Common myeloid progenitor, CD34-positive (primary cell): Measurements from ENCODE around the gene NFIB.
A peak's percentile ranks its signal among the peaks of the same experiment; 100 is the strongest.

Experiments
- CTCF ChIA-PET: fragments of 350-600 bp; sonication (Branson Sonifier 250); formaldehyde crosslinking; loops from one replicate; lab custom pipeline; 2021; ENCODE audit warnings: antibody characterized with exemption; lab: Charles Lee
- POLR2A ChIA-PET: fragments of 350-600 bp; sonication (Branson Sonifier 250); formaldehyde crosslinking; loops from one replicate; lab custom pipeline; 2021; ENCODE audit warnings: antibody characterized with exemption; lab: Charles Lee
- DNase-seq, 3 donors: peaks; one replicate each; pipeline versions ENCODE4 v3.0.0 to v3.0.0-alpha.2; 2013
- H3K27ac ChIP-seq, 2 experiments: 1 replicate in 1 of 2; 2 replicates in 1 of 2; pipeline ENCODE4 v1.7.0; 2013; ENCODE audit warnings: inconsistent platforms in 2 of 2, low read length in 2 of 2, mild to moderate bottlenecking in 2 of 2, low read depth in 1 of 2, moderate library complexity in 1 of 2; ENCODE audit not compliant: severe bottlenecking in 2 of 2, insufficient read depth in 1 of 2, poor library complexity in 1 of 2
- H3K27me3 ChIP-seq, 5 experiments: replicated peaks in 2 of 5; 1 replicate in 3 of 5; 2 replicates in 2 of 5; pipeline versions ENCODE4 v1.6.1 to v1.7.0; 2013; ENCODE audit warnings: low read length in 4 of 5, mild to moderate bottlenecking in 2 of 5, moderate library complexity in 2 of 5, inconsistent platforms in 1 of 5; ENCODE audit not compliant: insufficient read depth in 5 of 5, control insufficient read depth in 4 of 5
- H3K36me3 ChIP-seq, 4 experiments: 1 replicate in 2 of 4; 2 replicates in 2 of 4; pipeline versions ENCODE4 v1.6.1 to v1.7.0; 2013; ENCODE audit warnings: low read length in 3 of 4, control low read depth in 1 of 4, mild to moderate bottlenecking in 1 of 4; ENCODE audit not compliant: control insufficient read depth in 4 of 4, insufficient read depth in 4 of 4
- H3K4me1 ChIP-seq, 4 experiments: 1 replicate in 3 of 4; 2 replicates in 1 of 4; pipeline versions ENCODE4 v1.6.1 to v1.7.1; 2013; ENCODE audit warnings: low read length in 3 of 4, mild to moderate bottlenecking in 3 of 4, control low read depth in 1 of 4, inconsistent platforms in 1 of 4, moderate library complexity in 1 of 4; ENCODE audit not compliant: control insufficient read depth in 4 of 4, insufficient read depth in 4 of 4; ENCODE audit errors: control extremely low read depth in 1 of 4
- H3K4me3 ChIP-seq, 7 experiments: 1 replicate in 4 of 7; 2 replicates in 3 of 7; pipeline versions ENCODE4 v1.5.1 to v1.7.0; 2013; ENCODE audit warnings: mild to moderate bottlenecking in 7 of 7, low read length in 6 of 7, moderate library complexity in 6 of 7, inconsistent platforms in 2 of 7, low read depth in 2 of 7, control low read depth in 1 of 7; ENCODE audit not compliant: insufficient read depth in 4 of 7, control insufficient read depth in 1 of 7; ENCODE audit errors: extremely low read depth in 1 of 7
- H3K9me3 ChIP-seq, 5 experiments: 1 replicate in 4 of 5; 2 replicates in 1 of 5; pipeline versions ENCODE4 v1.6.1 to v1.7.1; 2013; ENCODE audit warnings: low read length in 4 of 5, mild to moderate bottlenecking in 2 of 5, inconsistent platforms in 1 of 5, low read depth in 1 of 5, moderate library complexity in 1 of 5; ENCODE audit not compliant: control insufficient read depth in 4 of 5, insufficient read depth in 2 of 5; ENCODE audit errors: control extremely low read depth in 1 of 5
- WGBS: methylation state at CpG from one replicate; pipeline ENCODE4 v1.1.5; 2013; ENCODE audit not compliant: insufficient coverage; 5-methylcytosine and 5-hydroxymethylcytosine counted together

The NFIB gene

GRCh38 chr9:14141699-14142098 is 172.2 kb downstream of the NFIB start:
- Histone ChIP-seq H3K4me1 (no peaks in the 10 kb centered on the region), H3K4me3 (no peak overlapping the region), H3K36me3 (no peaks in the 10 kb centered on the region), H3K27ac (no peak overlapping the region), H3K27me3 (no peaks in the 10 kb centered on the region), H3K9me3 (no peaks in the 10 kb centered on the region)
- DNase-seq: no peak
- WGBS: 100% methylated on average over 1 of the region's 2 CpGs
- ChIA-PET POLR2A (no interaction called here), CTCF (no interaction called here)

- Histone ChIP-seq H3K27me3 (no peaks in the 10 kb centered on the region), H3K4me3 (no peak overlapping the region), H3K36me3 (no peaks in the 10 kb centered on the region), H3K4me1 (no peaks in the 10 kb centered on the region), H3K9me3 (no peaks in the 10 kb centered on the region), H3K27ac (no peak overlapping the region)
- no peak for DNase-seq
- CTCF ChIA-PET: no interaction called here
- POLR2A ChIA-PET: no interaction called here
These were observed 173.7 kb downstream of the NFIB start for GRCh38 chr9:14140096-14140697.

GRCh38 chr9:14139287-14139686 is 174.7 kb downstream of the NFIB start:
- DNase-seq: peak in 2 of 3 donors; percentile 28 to 35
- H3K9me3 ChIP-seq: no peaks in the 10 kb centered on the region
- CTCF ChIA-PET: no interaction called here
- POLR2A ChIA-PET: no interaction called here
- no peaks in the 10 kb centered on the region for H3K27me3 ChIP-seq
- no peak overlapping the region for H3K4me3 ChIP-seq
- H3K36me3 ChIP-seq: no peaks in the 10 kb centered on the region
- H3K27ac ChIP-seq: no peak overlapping the region
- H3K4me1 ChIP-seq: no peaks in the 10 kb centered on the region
- 57% methylated on average over 1 of the region's 1 CpG for WGBS

GRCh38 chr9:14136646-14137370 is 177.1 kb downstream of the NFIB start:
- WGBS: no CpG with 5 or more reads among the region's 3 CpGs
- H3K4me1 ChIP-seq: no peaks in the 10 kb centered on the region
- no peak overlapping the region for H3K4me3 ChIP-seq
- ChIA-PET POLR2A (no interaction called here), CTCF (no interaction called here)
- H3K36me3 ChIP-seq: no peaks in the 10 kb centered on the region
- no peak for DNase-seq
- H3K9me3 ChIP-seq: no peaks in the 10 kb centered on the region
- H3K27ac ChIP-seq: no peak overlapping the region
- H3K27me3 ChIP-seq: no peaks in the 10 kb centered on the region

GRCh38 chr9:14136047-14136635 is 177.8 kb downstream of the NFIB start:
- Histone ChIP-seq H3K4me1 (no peaks in the 10 kb centered on the region), H3K27ac (no peak overlapping the region), H3K27me3 (no peaks in the 10 kb centered on the region), H3K36me3 (no peaks in the 10 kb centered on the region), H3K4me3 (no peak overlapping the region), H3K9me3 (no peaks in the 10 kb centered on the region)
- DNase-seq: no peak
- ChIA-PET POLR2A (no interaction called here), CTCF (no interaction called here)
- whole genome bisulfite sequencing: no CpG with 5 or more reads among the region's 3 CpGs

- WGBS: no CpG with 5 or more reads among the region's 1 CpG
- Histone ChIP-seq H3K9me3 (no peaks in the 10 kb centered on the region), H3K27me3 (no peaks in the 10 kb centered on the region), H3K27ac (no peak overlapping the region), H3K36me3 (no peaks in the 10 kb centered on the region), H3K4me3 (no peak overlapping the region), H3K4me1 (no peaks in the 10 kb centered on the region)
- DNase-seq: no peak
- ChIA-PET CTCF (interaction anchor here (0.8 kb wide), 1 partner anchor 17 kb away, joined by 3 read pairs; no protein-coding TSS in a partner anchor), POLR2A (interaction anchor here (0.6 kb wide), 1 partner anchor 735 kb away, joined by 5 read pairs; no protein-coding TSS in a partner anchor)
These were observed 178.5 kb downstream of the NFIB start for GRCh38 chr9:14135421-14135820.

GRCh38 chr9:14133394-14133793 is 180.5 kb downstream of the NFIB start:
- H3K9me3 ChIP-seq: no peaks in the 10 kb centered on the region
- no peaks in the 10 kb centered on the region for H3K4me1 ChIP-seq
- no peaks in the 10 kb centered on the region for H3K27me3 ChIP-seq
- no peak for DNase-seq
- ChIA-PET CTCF (interaction anchor here (1.3 kb wide), 1 partner anchor 14 kb away, joined by 3 read pairs; no protein-coding TSS in a partner anchor), POLR2A (no interaction called here)
- no peaks in the 10 kb centered on the region for H3K36me3 ChIP-seq
- no peak overlapping the region for H3K4me3 ChIP-seq
- H3K27ac ChIP-seq: no peak overlapping the region
